CD4-positive, alpha-beta T cell treated with Interleukin-6 at 100 ng/mL for 8 hours (primary cell): ENCODE measurements around the gene COA8.
A peak's percentile ranks its signal among the peaks of the same experiment; 100 is the strongest.

Experiments
- DNase-seq: peaks from one replicate; pipeline ENCODE4 v3.0.0-alpha.2; 2020; ENCODE audit warnings: mixed read lengths, low spot score

The COA8 gene

GRCh38 chr14:103623308-103623707 is 60.5 kb downstream of the COA8 start:
- DNase-seq = no peak

DNA sequence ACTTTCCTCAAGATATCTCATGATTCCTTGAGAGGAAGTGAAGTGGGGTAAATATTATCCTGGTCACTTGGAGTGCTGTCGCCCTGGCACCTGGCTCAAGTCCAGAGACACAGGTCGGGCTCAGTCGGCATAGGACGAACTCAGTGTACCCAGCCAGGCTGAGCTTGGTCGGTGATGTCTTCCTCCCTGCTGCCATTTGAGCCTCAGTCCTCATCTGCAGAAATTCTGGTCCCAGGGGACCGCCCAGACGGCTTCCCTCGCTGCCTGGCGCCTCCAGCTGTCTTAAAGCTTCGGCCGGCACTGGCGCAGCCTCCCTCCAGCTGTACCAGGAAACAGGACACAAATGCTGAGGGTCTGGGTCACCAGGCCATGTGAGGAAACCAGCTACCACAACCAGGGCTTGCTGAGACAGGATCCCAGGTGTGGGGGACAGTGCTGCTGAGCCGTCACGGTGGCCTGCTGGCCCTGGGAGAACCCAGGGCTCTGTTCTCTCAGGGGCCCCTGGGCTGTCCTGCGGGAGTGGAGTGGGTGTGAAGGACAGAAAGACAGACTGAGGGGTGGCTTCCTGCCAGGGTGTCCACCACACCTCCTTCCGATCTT is 61.2 kb downstream of the COA8 start:
- no peak for DNase-seq

DNA sequence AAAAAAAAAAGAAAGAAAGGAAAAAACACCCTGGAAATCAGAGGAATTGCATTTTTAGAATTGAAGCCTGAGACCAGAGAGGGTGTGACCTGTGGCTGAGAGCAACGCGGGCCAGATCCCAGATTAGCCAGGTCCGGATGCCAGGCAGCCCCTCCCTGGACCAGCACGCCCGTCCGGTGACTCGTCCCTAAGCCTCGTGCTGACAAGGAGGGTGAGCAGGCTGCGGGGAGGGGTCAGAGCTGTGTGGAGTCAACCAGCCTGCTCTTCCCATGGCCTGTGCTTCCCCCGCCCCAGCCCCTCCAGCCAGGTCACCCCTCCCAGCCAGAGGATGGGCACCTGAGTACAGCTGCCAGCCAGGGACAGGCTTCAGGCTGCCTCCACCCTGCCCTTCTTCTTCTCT is 62.1 kb downstream of the COA8 start:
- DNase-seq = no peak

- peak; percentile 35 for DNase-seq
Observed at GRCh38 chr14:103625356-103626095, 62.8 kb downstream of the COA8 start.

- DNase-seq = no peak
Observed at GRCh38 chr14:103626146-103626850, 63.5 kb downstream of the COA8 start.

DNA sequence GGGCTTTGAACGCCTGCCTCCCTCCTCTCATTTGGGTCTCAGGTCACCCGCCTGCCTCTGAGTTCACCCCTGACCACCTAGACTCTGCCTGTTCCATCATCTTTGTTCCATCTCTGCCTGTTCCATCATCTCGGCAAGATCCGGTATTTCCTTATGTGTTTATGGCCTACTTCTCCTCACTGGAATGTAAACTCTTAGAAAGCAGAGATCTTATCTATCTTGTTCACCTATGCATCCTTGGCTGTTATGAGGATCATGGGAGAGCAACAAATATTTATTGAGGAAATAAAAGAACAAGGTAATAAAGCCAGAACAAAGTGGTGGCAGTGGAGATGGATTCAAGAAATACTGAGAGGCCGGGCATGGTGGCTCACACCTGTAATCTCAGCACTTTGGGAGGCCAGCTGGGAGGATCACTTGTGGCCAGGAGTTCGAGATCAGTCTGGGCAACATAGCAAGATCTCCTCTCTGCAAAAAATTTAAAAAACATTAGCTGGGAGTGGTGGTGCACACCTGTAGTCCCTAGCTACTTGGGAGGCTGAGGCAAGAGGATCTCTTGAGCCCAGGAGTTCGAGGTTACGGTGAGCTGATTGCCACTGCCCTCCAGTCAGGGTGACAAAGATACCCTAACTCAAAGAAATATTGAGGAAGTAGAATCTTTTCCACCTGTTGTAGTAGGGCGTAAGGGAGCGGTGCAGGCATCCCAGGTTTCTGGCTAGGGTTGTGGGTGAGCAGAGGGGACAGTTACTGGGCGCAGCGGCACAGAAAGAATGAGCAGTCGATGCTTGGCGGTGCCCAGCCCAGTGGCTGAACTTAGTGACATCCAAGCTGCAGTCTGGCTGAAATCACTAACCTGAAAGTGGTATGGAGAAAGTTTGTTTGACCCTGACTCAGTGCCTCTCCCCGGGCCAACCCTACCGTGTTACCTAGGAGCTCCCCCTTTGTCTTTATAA is 64.6 kb downstream of the COA8 start:
- no peak for DNase-seq

- no peak for DNase-seq
Observed at GRCh38 chr14:103628221-103628683, 65.5 kb downstream of the COA8 start.

GRCh38 chr14:103628684-103629502 is 66.1 kb downstream of the COA8 start, which contains the start of gene KLC1:
TSS of gene KLC1 (plus strand) at chr14:103629211. CDS start at chr14:103654565, 25,354 bp downstream.
- peak; percentile 69 for DNase-seq

DNA sequence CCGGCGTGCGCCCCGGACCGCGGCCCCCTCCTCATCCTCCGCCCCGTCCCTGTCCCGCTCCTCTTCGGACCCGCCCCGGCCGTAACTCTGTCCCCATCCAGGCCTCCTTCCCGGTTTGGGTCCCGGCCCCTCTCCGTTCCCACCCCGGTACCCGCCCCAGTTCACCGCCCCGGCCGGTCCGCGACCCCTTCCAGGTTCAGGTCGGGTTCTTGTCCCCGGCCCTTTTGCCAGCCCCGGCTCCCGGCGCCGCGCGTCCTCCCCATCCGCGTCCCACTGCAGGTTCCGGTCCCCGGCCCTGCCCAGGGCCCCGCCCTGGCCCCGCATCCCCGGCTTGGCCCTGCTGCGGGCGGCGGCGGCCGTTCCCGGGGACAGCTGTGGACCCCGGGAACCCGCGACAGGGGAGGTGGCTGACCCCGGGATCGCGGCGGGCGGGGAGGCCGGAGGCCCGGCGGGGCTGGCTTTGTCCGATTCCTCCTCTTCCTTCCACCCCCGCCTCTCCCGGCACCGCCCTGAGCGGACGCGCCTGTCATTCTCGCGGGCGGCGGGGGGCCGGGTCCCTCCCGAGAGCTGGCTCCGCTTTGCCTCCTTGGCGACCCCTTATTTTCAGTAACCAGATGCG is 66.9 kb downstream of the COA8 start:
- DNase-seq = peak; percentile 20

DNA sequence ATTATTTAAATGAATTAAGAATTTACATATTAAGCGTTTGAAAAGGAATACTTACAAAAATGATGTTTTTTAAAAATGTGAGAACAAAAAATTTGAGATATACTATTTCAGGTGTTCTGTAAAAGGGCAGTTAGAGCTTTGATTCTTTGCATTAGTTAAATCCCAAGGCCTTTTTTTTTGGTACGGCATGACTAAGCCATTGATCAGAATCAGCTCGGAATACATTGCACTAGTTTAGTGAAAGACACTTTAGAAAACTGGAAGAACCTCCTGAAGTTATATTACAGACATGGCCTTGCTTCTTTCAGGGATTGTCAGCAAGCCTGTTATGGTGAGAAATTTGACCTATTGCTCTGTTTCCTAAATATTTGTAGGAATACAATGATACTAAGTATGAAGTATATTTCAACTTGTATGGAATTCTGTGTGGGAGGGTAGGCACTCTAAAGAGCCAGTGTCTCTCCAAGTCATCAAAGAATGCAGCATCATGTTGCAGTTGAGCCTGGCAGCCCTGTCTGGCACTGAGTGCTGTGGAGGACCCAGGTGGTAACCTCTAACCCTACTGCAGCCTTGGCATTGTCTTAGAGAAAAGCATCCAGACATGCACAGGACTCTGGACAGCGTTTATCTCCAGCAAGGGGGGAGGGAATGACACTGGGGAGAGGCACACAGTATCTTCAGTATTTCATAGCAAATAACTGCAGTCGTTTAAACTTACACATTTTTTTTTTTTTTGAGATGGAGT is 67.8 kb downstream of the COA8 start:
- no peak for DNase-seq

GRCh38 chr14:103633391-103633790 is 70.6 kb downstream of the COA8 start:
- DNase-seq = no peak

DNA sequence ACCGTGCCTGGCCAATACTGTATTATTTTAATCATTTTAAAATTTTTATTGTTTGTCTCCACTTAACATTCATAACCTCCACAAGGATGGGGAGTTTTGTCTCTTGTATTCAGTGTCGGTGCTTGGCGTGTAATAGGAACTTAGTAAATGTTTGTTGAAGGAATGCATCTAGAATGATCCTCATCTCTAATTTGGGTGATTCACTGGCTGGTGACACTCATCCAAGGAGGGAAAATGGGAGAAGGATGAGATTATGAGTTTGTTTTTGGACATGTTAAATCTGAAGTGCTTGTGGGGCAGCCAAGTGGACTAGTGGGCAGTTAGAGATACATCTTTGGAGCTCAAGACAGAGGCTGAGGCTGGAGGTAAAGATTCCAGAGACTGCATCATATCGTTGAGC is 71.4 kb downstream of the COA8 start:
- no peak for DNase-seq

GRCh38 chr14:103638594-103638993 is 75.8 kb downstream of the COA8 start:
- DNase-seq = no peak
